GM12878 (cell line): ENCODE data around the gene IGSF8.

Source experiments
- CBX5 ChIP-seq: sonication (generic); IDR thresholded peaks from 2 replicates; pipeline ENCODE4 v1.6.1; 2016; ENCODE audit warnings: low read depth, moderate library complexity, mild to moderate bottlenecking, inconsistent platforms
- EGR1 ChIP-seq, 2 experiments: IDR thresholded peaks; 1 replicate in 1 of 2; 2 replicates in 1 of 2; pipeline ENCODE4 v1.6.1; 2011 to 2012; ENCODE audit warnings: low read depth in 2 of 2, low read length in 2 of 2, borderline replicate concordance in 1 of 2, mild to moderate bottlenecking in 1 of 2, moderate library complexity in 1 of 2
- MTA2 ChIP-seq: fragments of 450-650 bp; IDR thresholded peaks from 2 replicates; pipeline ENCODE4 v1.6.1; 2016; ENCODE audit warnings: low read depth, mild to moderate bottlenecking, moderate library complexity
- NFIC ChIP-seq: IDR thresholded peaks from 2 replicates; pipeline ENCODE4 v1.6.1; 2012; ENCODE audit warnings: low read depth, mild to moderate bottlenecking, inconsistent platforms, low read length, moderate library complexity
- POLR2AphosphoS5 ChIP-seq: IDR thresholded peaks from 2 replicates; pipeline ENCODE4 v1.6.1; 2011; ENCODE audit warnings: mild to moderate bottlenecking, low read length, inconsistent platforms
- RAD21 ChIP-seq: IDR thresholded peaks from 2 replicates; pipeline ENCODE4 v1.6.1; 2011; ENCODE audit warnings: mild to moderate bottlenecking, low read depth, low read length, moderate library complexity; ENCODE audit not compliant: insufficient read depth
- SP1 ChIP-seq: IDR thresholded peaks from one replicate; pipeline ENCODE4 v1.6.1; 2011; ENCODE audit warnings: low read depth, low read length
- ZBED1 ChIP-seq: IDR thresholded peaks from 2 replicates; pipeline ENCODE4 v1.6.1; 2016; ENCODE audit warnings: borderline replicate concordance
- ZNF384 ChIP-seq: IDR thresholded peaks from 2 replicates; pipeline ENCODE4 v1.6.1; 2012; ENCODE audit warnings: low read depth, mild to moderate bottlenecking, low read length, improper control_type of control experiment, borderline replicate concordance
- ZNF622 ChIP-seq: fragments of 450-650 bp; IDR thresholded peaks from 2 replicates; pipeline ENCODE4 v1.6.1; 2017; ENCODE audit warnings: mild to moderate bottlenecking, inconsistent platforms
- TF ChIP-seq, protein P1 (sequence below), 3 experiments: IDR thresholded peaks in 2 of 3; conservative IDR thresholded peaks in 1 of 3; 2 replicates each; pipeline ENCODE4 v1.5.1; 2011; ENCODE audit warnings: low read depth in 3 of 3, low read length in 3 of 3, mild to moderate bottlenecking in 3 of 3, control low read depth in 2 of 3, moderate library complexity in 2 of 3, inconsistent platforms in 1 of 3, mixed read lengths in 1 of 3; ENCODE audit not compliant: control insufficient read depth in 2 of 3, insufficient read depth in 1 of 3; ENCODE audit errors: extremely low read depth in 1 of 3

DNA sequence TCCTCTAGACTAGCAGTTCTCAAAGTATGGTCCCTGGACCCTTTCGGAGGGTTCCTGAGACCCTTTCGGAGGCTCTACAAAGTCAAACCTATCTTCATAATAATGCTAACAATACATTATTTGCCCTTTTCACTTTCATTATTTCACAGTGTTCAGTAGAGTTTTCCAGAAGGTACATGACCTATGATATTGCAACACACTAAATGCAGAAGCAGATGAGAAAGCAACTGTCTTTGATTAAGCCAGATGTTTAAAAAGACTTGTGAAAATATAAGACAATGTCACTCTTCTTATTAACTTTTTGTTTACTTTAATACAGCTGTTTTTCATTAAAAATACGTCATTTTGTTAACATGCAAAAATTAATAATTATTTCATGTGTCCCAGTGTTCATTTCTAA lies 34.3 kb downstream of the IGSF8 start:
- no peak for TF ChIP-seq MTA2
- TF ChIP-seq, protein P1, sequence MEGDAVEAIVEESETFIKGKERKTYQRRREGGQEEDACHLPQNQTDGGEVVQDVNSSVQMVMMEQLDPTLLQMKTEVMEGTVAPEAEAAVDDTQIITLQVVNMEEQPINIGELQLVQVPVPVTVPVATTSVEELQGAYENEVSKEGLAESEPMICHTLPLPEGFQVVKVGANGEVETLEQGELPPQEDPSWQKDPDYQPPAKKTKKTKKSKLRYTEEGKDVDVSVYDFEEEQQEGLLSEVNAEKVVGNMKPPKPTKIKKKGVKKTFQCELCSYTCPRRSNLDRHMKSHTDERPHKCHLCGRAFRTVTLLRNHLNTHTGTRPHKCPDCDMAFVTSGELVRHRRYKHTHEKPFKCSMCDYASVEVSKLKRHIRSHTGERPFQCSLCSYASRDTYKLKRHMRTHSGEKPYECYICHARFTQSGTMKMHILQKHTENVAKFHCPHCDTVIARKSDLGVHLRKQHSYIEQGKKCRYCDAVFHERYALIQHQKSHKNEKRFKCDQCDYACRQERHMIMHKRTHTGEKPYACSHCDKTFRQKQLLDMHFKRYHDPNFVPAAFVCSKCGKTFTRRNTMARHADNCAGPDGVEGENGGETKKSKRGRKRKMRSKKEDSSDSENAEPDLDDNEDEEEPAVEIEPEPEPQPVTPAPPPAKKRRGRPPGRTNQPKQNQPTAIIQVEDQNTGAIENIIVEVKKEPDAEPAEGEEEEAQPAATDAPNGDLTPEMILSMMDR (IDR thresholded peaks at IDR 0.05 in 2 of 3, conservative IDR thresholded peaks at IDR 0.05 in 1 of 3; ENCODE audit: control insufficient read depth in 2 of 3, extremely low read depth in 1 of 3, insufficient read depth in 1 of 3, low read depth in 3 of 3, low read length in 3 of 3) = no peak
- TF ChIP-seq NFIC = no peak
- no peak for TF ChIP-seq ZBED1
- TF ChIP-seq ZNF384 = no peak
- TF ChIP-seq RAD21 = no peak
- TF ChIP-seq EGR1 (IDR thresholded peaks at IDR 0.05; ENCODE audit: borderline replicate concordance in 1 of 2, low read depth in 2 of 2, low read length in 2 of 2) = no peak
- no peak for TF ChIP-seq CBX5
- TF ChIP-seq POLR2AphosphoS5 = no peak
- no peak for TF ChIP-seq ZNF622
- no peak for TF ChIP-seq SP1
